Lung (tissue), 12 donors: Measurements from ENCODE around the gene WRAP73. TPM values are rescaled to one million over a fixed set of nuclear protein-coding genes. Genes with fewer than 3 reads are reported as not detected.
"Not testable (repeated sequence)": the region's sequence is repeated elsewhere in the genome, so short reads cannot be mapped to it uniquely, and the experiment has no call there.

Experiments used
- ATAC-seq: fragments of 200-7000 bp; cut with Tn5 transposase; one replicate; pipeline ENCODE4 v1.9.1; 2020; ENCODE audit warnings: moderate number of reproducible peaks; ENCODE audit not compliant: insufficient read depth, low FRiP score
- DNase-seq, 3 donors: peaks; one replicate each; pipeline ENCODE4 v3.0.0-alpha.2; 2013 to 2017
- H3K27ac ChIP-seq, 2 donors: one replicate each; pipeline ENCODE4 v1.5.1; 2013; ENCODE audit warnings: mild to moderate bottlenecking in 2 of 2, moderate library complexity in 2 of 2, control low read depth in 1 of 2, inconsistent platforms in 1 of 2, low read depth in 1 of 2, low read length in 1 of 2
- H3K27me3 ChIP-seq, 3 donors: one replicate each; pipeline ENCODE4 v1.5.1; 2013; ENCODE audit warnings: low read length in 2 of 3; ENCODE audit not compliant: control insufficient read depth in 3 of 3, insufficient read depth in 3 of 3
- H3K36me3 ChIP-seq, 4 donors: one replicate each; pipeline ENCODE4 v1.5.1; 2013; ENCODE audit warnings: low read length in 4 of 4, mild to moderate bottlenecking in 1 of 4, moderate library complexity in 1 of 4; ENCODE audit not compliant: control insufficient read depth in 4 of 4, insufficient read depth in 4 of 4
- H3K4me1 ChIP-seq, 5 donors: one replicate each; pipeline ENCODE4 v1.5.1; 2013; ENCODE audit warnings: low read length in 5 of 5, mild to moderate bottlenecking in 2 of 5, moderate library complexity in 1 of 5; ENCODE audit not compliant: control insufficient read depth in 5 of 5, insufficient read depth in 5 of 5
- H3K4me3 ChIP-seq: one replicate; pipeline ENCODE4 v1.5.1; 2013; ENCODE audit warnings: mild to moderate bottlenecking, control low read depth, moderate library complexity
- H3K9ac ChIP-seq, 2 donors: one replicate each; pipeline ENCODE4 v1.5.1; 2013; ENCODE audit warnings: low read length in 2 of 2, control low read depth in 1 of 2; ENCODE audit not compliant: insufficient read depth in 1 of 2
- H3K9me3 ChIP-seq, 4 donors: one replicate each; pipeline ENCODE4 v1.5.1; 2013; ENCODE audit warnings: low read length in 3 of 4, mild to moderate bottlenecking in 1 of 4, moderate library complexity in 1 of 4; ENCODE audit not compliant: control insufficient read depth in 4 of 4, insufficient read depth in 3 of 4
- CTCF ChIP-seq: IDR thresholded peaks from 2 replicates; pipeline ENCODE4 v1.5.1; 2012; ENCODE audit warnings: mild to moderate bottlenecking; ENCODE audit errors: control extremely low read depth, extremely low read depth
- WGBS, 2 donors: extraction: QIAGEN DNeasy Blood & Tissue Kit; methylation state at CpG; one replicate each; pipeline ENCODE4 v1.1.7; 2013; 5-methylcytosine and 5-hydroxymethylcytosine counted together
- polyA plus RNA-seq, 2 donors: library from polyadenylated mRNA; stranded (reverse); fragments of 200-250 nt; gene quantifications; one replicate each; pipeline ENCODE4 v1.2.1, GENCODE V29; 2013
- total RNA-seq, 2 donors: library from RNA; depleted of rRNA in 1 of 2; stranded (reverse); fragments of >200 nt in 1 of 2; gene quantifications; one replicate each; pipeline ENCODE4 v1.2.1, GENCODE V29; 2014 to 2021
- donor health status: control.
- donor health status: control.
- donor health status: Bipolar disorder and iron deficiency.
- donor health status: healthy.
- donor health status: DM: yes; HTN: yes; CAD: no.

WRAP73 gene
- total and polyA plus RNA-seq, 4 donors: 17.3 to 25.3 (median 22.8) TPM

DNA sequence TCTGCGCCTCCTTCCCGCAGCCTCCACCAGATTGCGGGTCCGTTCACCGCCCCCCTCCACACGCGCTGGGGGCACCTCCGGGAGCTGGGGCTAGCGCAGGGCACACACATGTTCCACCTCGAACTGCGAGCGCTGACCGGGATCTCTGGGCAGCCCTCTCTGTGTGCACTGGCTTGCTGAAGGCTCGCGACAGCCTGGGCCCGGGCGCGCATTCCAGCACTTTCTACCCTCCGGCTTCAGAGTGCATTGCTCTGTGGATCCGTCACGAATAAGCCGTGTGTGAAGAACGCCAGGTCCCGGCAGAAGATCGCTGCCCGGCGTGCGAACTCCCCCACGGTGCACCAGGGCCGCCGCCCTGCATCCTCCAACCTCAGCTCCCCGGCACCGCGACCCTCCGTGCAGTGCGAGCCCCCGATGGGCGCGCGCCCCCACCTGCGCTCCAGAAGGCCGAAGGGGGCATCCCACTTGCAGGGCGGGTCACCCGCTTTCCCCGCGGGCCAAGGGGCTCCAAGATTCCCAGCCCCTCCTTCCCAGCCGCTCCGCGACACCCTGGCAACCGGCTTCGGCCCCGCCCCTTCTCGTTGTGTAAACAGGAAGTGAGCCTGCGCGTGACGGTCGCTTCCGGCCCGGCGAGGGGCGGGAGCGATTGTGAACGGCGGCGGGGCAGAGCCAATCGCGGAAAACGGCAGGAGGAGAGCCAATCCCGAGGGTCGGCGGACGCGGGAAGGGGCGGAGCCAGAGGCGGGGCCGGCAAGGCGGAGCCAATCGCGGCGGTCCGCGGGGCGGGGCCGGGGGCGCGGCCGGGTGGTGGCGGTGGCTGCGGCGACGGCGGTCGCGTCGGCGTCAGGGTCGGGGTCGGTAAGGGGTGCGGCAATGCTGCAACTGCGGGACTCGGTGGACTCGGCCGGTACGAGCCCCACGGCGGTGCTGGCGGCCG lies 25.4 kb downstream of the WRAP73 start, which contains the start of gene TPRG1L:
TSS of gene TPRG1L (plus strand) at position 816 of the 937 bp plus-strand sequence. CDS start at position 874, 58 bp downstream.
- H3K27ac ChIP-seq: peak within 1 kb of the TSS; percentile 53 to 73
- no peak for TF ChIP-seq CTCF
- DNase-seq (peak; percentile 98 to 99 (median 99)), ATAC-seq (peak; percentile 97)
- WGBS, 2 donors: 1% methylated on average over 94 to 108 of the region's 108 CpGs
- peaks cover 4 to 19% (median 13%) of the 10 kb centered on the region in 4 donors for H3K36me3 ChIP-seq
- H3K9ac ChIP-seq: peak within 1 kb of the TSS in 1 of 2 donors; percentile 70
- H3K27me3 ChIP-seq: no peaks in the 10 kb centered on the region
- peaks cover 6 to 23% (median 7%) of the 10 kb centered on the region in 5 donors for H3K4me1 ChIP-seq
- peak within 1 kb of the TSS; percentile 78 for H3K4me3 ChIP-seq
- no peaks in the 10 kb centered on the region for H3K9me3 ChIP-seq

DNA sequence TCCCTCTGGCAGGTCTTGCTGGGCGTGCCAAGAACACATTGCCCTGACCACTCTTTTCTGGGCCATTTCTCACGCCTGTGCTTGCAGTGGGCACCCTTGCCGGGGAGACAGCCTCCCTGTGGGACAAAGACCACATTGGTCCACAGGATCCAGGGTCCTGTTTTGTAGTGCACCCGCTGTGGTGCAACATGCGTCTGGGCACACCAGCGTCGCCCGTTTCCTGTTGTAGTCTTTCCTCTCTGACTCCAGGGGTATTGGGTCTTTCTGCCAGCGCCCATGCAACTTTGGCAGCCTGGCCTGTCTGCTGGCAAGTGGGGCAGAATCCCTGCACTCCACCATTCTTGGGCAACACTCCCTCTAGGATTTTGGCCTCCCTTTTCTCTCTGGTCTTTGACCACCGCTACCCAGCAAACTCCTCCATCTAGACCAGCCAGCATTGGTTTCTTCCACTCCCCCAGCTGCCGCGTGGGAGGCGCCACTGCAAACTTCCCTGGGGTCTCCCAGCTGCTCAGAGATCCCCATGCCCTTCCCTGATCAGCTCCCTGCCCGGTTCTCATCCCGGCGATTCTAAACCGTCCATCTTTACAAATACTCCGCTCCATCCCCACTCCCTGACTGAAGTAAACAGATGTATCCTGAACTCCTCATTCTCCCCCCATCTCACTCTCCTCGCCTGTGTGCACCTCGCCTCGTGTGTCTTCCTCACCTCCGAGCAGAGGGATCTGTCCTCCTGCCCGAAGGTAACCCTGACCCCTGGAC lies 26.3 kb downstream of the WRAP73 start:
- TF ChIP-seq CTCF: no peak
- Histone ChIP-seq H3K27ac (no peak overlapping the region), H3K4me1 (peaks cover 6 to 30% (median 10%) of the 10 kb centered on the region in 5 donors)

GRCh38 chr1:3622102-3622501 lies 27.8 kb downstream of the WRAP73 start:
- WGBS, 2 donors: 86 to 93% methylated on average over 9 of the region's 9 CpGs
- not testable (repeated sequence) for H3K9ac ChIP-seq, H3K36me3 ChIP-seq, H3K27ac ChIP-seq, H3K4me3 ChIP-seq, H3K9me3 ChIP-seq, H3K27me3 ChIP-seq, ATAC-seq, DNase-seq
- H3K4me1 ChIP-seq: peaks cover 6 to 36% (median 12%) of the 10 kb centered on the region in 5 donors

More for the DNA sequence above, 26.3 kb downstream of the WRAP73 start:
- ATAC-seq: no peak
- peaks cover 4 to 14% (median 10%) of the 10 kb centered on the region in 4 donors for H3K36me3 ChIP-seq
- no peaks in the 10 kb centered on the region for H3K27me3 ChIP-seq
- H3K9me3 ChIP-seq: no peaks in the 10 kb centered on the region
- H3K4me3 ChIP-seq: peak overlapping the region; percentile 78
- 30 to 31% methylated on average over 23 of the region's 23 CpGs for WGBS, 2 donors
- DNase-seq: no peak
- H3K9ac ChIP-seq: peak overlapping the region in 1 of 2 donors; percentile 70

GRCh38 chr1:3621151-3621671 lies 28.7 kb downstream of the WRAP73 start:
- H3K27me3 ChIP-seq, H3K27ac ChIP-seq, ATAC-seq, H3K9ac ChIP-seq, H3K36me3 ChIP-seq, H3K4me3 ChIP-seq, H3K9me3 ChIP-seq: not testable (repeated sequence)
- peaks cover 6 to 36% (median 12%) of the 10 kb centered on the region in 5 donors for H3K4me1 ChIP-seq
- peak in 2 of 3 donors; percentile 41 to 53 for DNase-seq
- WGBS, 2 donors: 27 to 31% methylated on average over 13 to 15 of the region's 15 CpGs
